SK-N-SH (cell line): Measurements from ENCODE around the gene PDE4D. TPM values are rescaled to one million over a fixed set of nuclear protein-coding genes. Genes with fewer than 3 reads are reported as not detected.

Experiments
- CTCF ChIA-PET: fragments of 300-600, 350-600 bp; formaldehyde crosslinking; extraction: SDS; loops from one replicate; lab custom pipeline; 2021; lab: Yijun Ruan, JAX
- POLR2A ChIA-PET: fragments of 350-600 bp; sonication (Branson Sonifier 250); formaldehyde crosslinking; extraction: SDS; loops from one replicate; lab custom pipeline; 2020; ENCODE audit warnings: antibody characterized with exemption, inconsistent platforms; lab: Yijun Ruan, JAX
- DNase-seq: peaks from one replicate; pipeline ENCODE4 v3.0.0; 2012
- H2AFZ ChIP-seq: fragments of 200-600 bp; sonication (generic); 2 replicates; pipeline ENCODE4 v1.8.1; 2016; ENCODE audit warnings: antibody characterized with exemption, mild to moderate bottlenecking, low read depth
- H3F3A ChIP-seq: fragments of 200-600 bp; sonication (generic); replicated peaks from 2 replicates; pipeline ENCODE3; 2016; ENCODE audit warnings: antibody characterized with exemption, mild to moderate bottlenecking; ENCODE audit not compliant: insufficient read depth
- H3K27ac ChIP-seq, 2 experiments: fragments of 200-500 bp in 1 of 2; fragments of 200-600 bp in 1 of 2; sonication (Bioruptor generic) in 1 of 2; sonication (generic), shearing (Covaris generic) in 1 of 2; 2 replicates each; pipeline versions ENCODE4 v1.5.1 to v1.6.1; 2014 to 2016; ENCODE audit warnings: low read depth in 2 of 2, inconsistent platforms in 1 of 2, low read length in 1 of 2, mild to moderate bottlenecking in 1 of 2, mixed read lengths in 1 of 2
- H3K27me3 ChIP-seq: fragments of 200-600 bp; sonication (generic), shearing (Covaris generic); 2 replicates; pipeline ENCODE4 v1.6.1; 2016; ENCODE audit warnings: mixed run types; ENCODE audit not compliant: insufficient read depth
- H3K36me3 ChIP-seq, 2 experiments: fragments of 200-500 bp in 1 of 2; fragments of 200-600 bp in 1 of 2; sonication (Bioruptor generic) in 1 of 2; sonication (generic) in 1 of 2; replicated peaks in 1 of 2; 2 replicates each; pipeline versions ENCODE3 to v1.5.1; 2014 to 2016; ENCODE audit warnings: low read length in 1 of 2, mild to moderate bottlenecking in 1 of 2; ENCODE audit not compliant: insufficient read depth in 2 of 2, control insufficient read depth in 1 of 2
- H3K4me1 ChIP-seq, 2 experiments: fragments of 200-500 bp in 1 of 2; fragments of 200-600 bp in 1 of 2; sonication (Bioruptor generic) in 1 of 2; sonication (generic), shearing (Covaris generic) in 1 of 2; 2 replicates each; pipeline versions ENCODE4 v1.5.1 to v1.6.1; 2014 to 2016; ENCODE audit warnings: low read depth in 1 of 2, low read length in 1 of 2, mixed run types in 1 of 2; ENCODE audit not compliant: insufficient read depth in 2 of 2, control insufficient read depth in 1 of 2
- H3K4me2 ChIP-seq: fragments of 200-600 bp; sonication (generic), shearing (Covaris generic); 2 replicates; pipeline ENCODE4 v1.6.1; 2017; ENCODE audit warnings: mixed run types
- H3K4me3 ChIP-seq, 2 experiments: fragments of 200-500 bp in 1 of 2; fragments of 200-600 bp in 1 of 2; sonication (Bioruptor generic) in 1 of 2; sonication (generic), shearing (Covaris generic) in 1 of 2; 2 replicates each; pipeline versions ENCODE4 v1.5.1 to v1.8.1; 2014 to 2016; ENCODE audit warnings: low read depth in 2 of 2, inconsistent platforms in 1 of 2, low read length in 1 of 2, mild to moderate bottlenecking in 1 of 2, mixed read lengths in 1 of 2, moderate library complexity in 1 of 2
- H3K79me2 ChIP-seq: fragments of 200-600 bp; sonication (generic); 2 replicates; pipeline ENCODE4 v1.8.1; 2017; ENCODE audit warnings: mild to moderate bottlenecking; ENCODE audit not compliant: insufficient read depth
- H3K9ac ChIP-seq: fragments of 200-600 bp; sonication (generic); 2 replicates; pipeline ENCODE4 v1.6.1; 2017; ENCODE audit warnings: mixed run types
- H3K9me2 ChIP-seq: fragments of 200-600 bp; sonication (generic); 2 replicates; pipeline ENCODE4 v1.6.1; 2017; ENCODE audit warnings: mixed run types
- H3K9me3 ChIP-seq: fragments of 200-600 bp; sonication (generic); 2 replicates; pipeline ENCODE4 v1.6.1; 2017; ENCODE audit warnings: mixed run types, mild to moderate bottlenecking, moderate library complexity
- H4K20me1 ChIP-seq: fragments of 200-600 bp; sonication (generic); 2 replicates; pipeline ENCODE4 v1.6.1; 2017; ENCODE audit warnings: mild to moderate bottlenecking, mixed run types; ENCODE audit not compliant: insufficient read depth
- EP300 ChIP-seq, 2 experiments: IDR thresholded peaks; 2 replicates each; pipeline versions ENCODE4 v1.4.0 to v1.6.1; 2012; ENCODE audit warnings: borderline replicate concordance in 1 of 2, low read depth in 1 of 2, low read length in 1 of 2
- EZH2phosphoT487 ChIP-seq: fragments of 200-600 bp; sonication (generic); IDR thresholded peaks from 2 replicates; pipeline ENCODE4 v1.6.1; 2017; ENCODE audit warnings: low read depth, mixed run types, mild to moderate bottlenecking, antibody characterized with exemption, moderate library complexity, borderline replicate concordance
- FOSL2 ChIP-seq: IDR thresholded peaks from 2 replicates; pipeline ENCODE4 v1.4.0; 2012; ENCODE audit warnings: low read depth, mild to moderate bottlenecking, moderate library complexity, borderline replicate concordance
- FOXM1 ChIP-seq: IDR thresholded peaks from 2 replicates; pipeline ENCODE4 v1.4.0; 2012; ENCODE audit warnings: low read depth, mild to moderate bottlenecking
- IRF3 ChIP-seq: fragments of 150-350 bp; IDR thresholded peaks from 2 replicates; pipeline ENCODE4 v1.6.1; 2016; ENCODE audit warnings: mild to moderate bottlenecking, low read depth, low read length
- MXI1 ChIP-seq: IDR thresholded peaks from 2 replicates; pipeline ENCODE4 v1.6.1; 2012; ENCODE audit warnings: mild to moderate bottlenecking, low read depth, low read length, improper control_type of control experiment
- POLR2AphosphoS5 ChIP-seq: IDR thresholded peaks from 2 replicates; pipeline ENCODE4 v1.6.1; 2012; ENCODE audit warnings: low read depth, low read length
- RCOR1 ChIP-seq: fragments of 150-350 bp; IDR thresholded peaks from 2 replicates; pipeline ENCODE4 v1.6.1; 2017; ENCODE audit warnings: antibody characterized with exemption, low read length
- SMC3 ChIP-seq: IDR thresholded peaks from 2 replicates; pipeline ENCODE4 v1.6.1; 2012; ENCODE audit warnings: low read depth, low read length, improper control_type of control experiment
- USF2 ChIP-seq: fragments of 150-350 bp; IDR thresholded peaks from 2 replicates; pipeline ENCODE4 v1.6.1; 2017; ENCODE audit warnings: antibody characterized with exemption, low read length, low read depth, borderline replicate concordance
- YY1 ChIP-seq: IDR thresholded peaks from 2 replicates; pipeline ENCODE4 v1.4.0; 2012; ENCODE audit warnings: low read depth, mild to moderate bottlenecking
- WGBS: methylation state at CpG from one replicate; pipeline ENCODE4 v1.1.6; 2017; ENCODE audit warnings: low lambda C conversion rate; 5-methylcytosine and 5-hydroxymethylcytosine counted together
- polyA plus RNA-seq, 3 experiments: library from polyadenylated mRNA; depleted of rRNA; stranded (reverse); fragments of >200 nt; gene quantifications; 2 replicates each; pipeline ENCODE4 v1.2.3, GENCODE V29; 2012
- TF ChIP-seq, protein P1 (sequence below): IDR thresholded peaks from 2 replicates; pipeline ENCODE4 v1.4.0; 2012; ENCODE audit warnings: low read depth

PDE4D gene
- polyA plus RNA-seq, 1 of the 3 experiments (the other 2 are of a cell fraction) = 2.4 TPM

- no peak for TF ChIP-seq YY1
- no peak for TF ChIP-seq SMC3
- TF ChIP-seq FOXM1 = no peak
- TF ChIP-seq EP300 (IDR thresholded peaks at IDR 0.05; ENCODE audit: borderline replicate concordance in 1 of 2, low read depth in 1 of 2, low read length in 1 of 2) = no peak
- no peak for TF ChIP-seq MXI1
- no peak for TF ChIP-seq RCOR1
- no peak for TF ChIP-seq EZH2phosphoT487
Observed at GRCh38 chr5:59137846-59138245, 755.7 kb downstream of the PDE4D start (continued).

DNA sequence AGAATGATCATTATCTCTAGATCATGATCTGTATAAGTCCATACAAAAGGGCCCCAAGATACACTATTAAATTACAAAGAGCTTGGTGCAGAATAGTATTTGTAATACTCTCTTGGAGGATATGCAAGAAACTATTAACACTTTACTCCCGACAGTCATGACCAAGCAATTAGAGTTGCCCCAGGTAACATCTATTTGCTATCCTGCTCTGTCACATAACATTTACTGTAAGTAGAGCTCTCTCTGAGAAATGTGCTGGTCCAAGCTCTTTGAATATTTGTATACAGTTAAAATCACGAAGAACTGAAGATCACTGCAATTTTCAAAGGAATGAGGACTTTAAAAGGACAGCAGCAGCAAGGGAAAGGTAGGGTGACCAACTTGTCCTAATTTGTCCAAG lies 757.0 kb downstream of the PDE4D start:
- Histone ChIP-seq H3K4me2 (no peak overlapping the region), H4K20me1 (no peaks in the 10 kb centered on the region), H3K79me2 (no peaks in the 10 kb centered on the region), H2AFZ (no peak overlapping the region), H3K27ac (no peak overlapping the region), H3K9ac (no peak overlapping the region), H3K27me3 (no peaks in the 10 kb centered on the region), H3K9me2 (no peaks in the 10 kb centered on the region), H3K36me3 (no peaks in the 10 kb centered on the region), H3K4me1 (peaks cover 0 to 11% of the 10 kb centered on the region in 2 experiments; a peak in 3 of 4 replicates), H3K9me3 (no peaks in the 10 kb centered on the region), H3F3A (no peaks in the 10 kb centered on the region), H3K4me3 (no peak overlapping the region)
- 50% methylated on average over 2 of the region's 2 CpGs for WGBS
- no peak for DNase-seq
- CTCF ChIA-PET = interaction anchor here (0.8 to 2.0 kb wide), 2 partner anchors 8 to 100 kb away, joined by 3 to 8 read pairs; no protein-coding TSS in a partner anchor
- POLR2A ChIA-PET = interaction anchor here (0.6 kb wide), 1 partner anchor 308 kb away, joined by 3 read pairs; no protein-coding TSS in a partner anchor
- no peak for TF ChIP-seq IRF3

DNA sequence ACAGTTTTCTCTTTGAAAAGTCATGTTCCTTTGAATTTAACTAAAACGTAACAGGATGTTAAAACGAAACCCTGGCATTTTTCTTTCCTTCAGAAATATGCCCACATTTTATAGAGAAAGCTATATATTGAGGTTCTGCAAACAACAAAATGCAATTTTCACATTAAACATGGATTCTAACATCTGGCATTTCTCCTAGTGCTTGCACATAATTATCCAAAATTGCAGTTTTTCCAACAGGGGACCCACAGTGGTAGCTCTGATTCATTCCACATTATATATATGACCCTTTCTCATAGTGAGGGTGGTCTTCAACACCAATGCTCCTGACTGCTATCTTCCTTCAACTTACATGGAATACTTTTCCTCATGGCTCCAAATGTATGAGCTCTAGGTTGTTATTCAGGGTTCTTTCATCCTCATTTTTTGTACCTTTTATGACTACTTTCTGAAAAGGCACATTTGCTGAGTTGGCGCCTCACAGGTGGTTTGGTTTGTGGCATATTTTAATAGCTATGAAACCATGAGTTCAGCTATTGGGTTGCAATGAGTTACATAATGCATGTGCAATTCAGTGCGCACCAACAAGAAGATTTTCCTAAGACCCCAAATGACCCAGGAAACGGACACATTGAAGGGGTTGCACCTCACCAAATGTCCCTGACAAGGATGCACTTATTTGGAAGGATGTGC lies 758.9 kb downstream of the PDE4D start:
- DNase-seq = no peak
- no peak for TF ChIP-seq POLR2AphosphoS5
- no peak for TF ChIP-seq USF2
- TF ChIP-seq FOSL2 = no peak
- TF ChIP-seq IRF3 = no peak
- no peak for TF ChIP-seq FOXM1
- TF ChIP-seq, protein P1, sequence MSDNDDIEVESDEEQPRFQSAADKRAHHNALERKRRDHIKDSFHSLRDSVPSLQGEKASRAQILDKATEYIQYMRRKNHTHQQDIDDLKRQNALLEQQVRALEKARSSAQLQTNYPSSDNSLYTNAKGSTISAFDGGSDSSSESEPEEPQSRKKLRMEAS = no peak
- CTCF ChIA-PET = interaction anchor here (0.8 to 2.4 kb wide), 6 partner anchors 10 to 249 kb away, joined by 3 to 14 read pairs (median 4); no protein-coding TSS in a partner anchor
- POLR2A ChIA-PET = no interaction called here
- Histone ChIP-seq H3K9me3 (no peaks in the 10 kb centered on the region), H4K20me1 (no peaks in the 10 kb centered on the region), H3K9ac (no peak overlapping the region), H3K79me2 (no peaks in the 10 kb centered on the region), H3K4me1 (peaks cover 0 to 11% of the 10 kb centered on the region in 2 experiments; a peak in 3 of 4 replicates), H3K4me2 (no peak overlapping the region), H2AFZ (no peak overlapping the region), H3K9me2 (no peaks in the 10 kb centered on the region), H3F3A (no peaks in the 10 kb centered on the region), H3K4me3 (no peak overlapping the region), H3K36me3 (no peaks in the 10 kb centered on the region), H3K27ac (peak overlapping the region; percentile 9 to 73; a peak in 2 of 4 replicates), H3K27me3 (no peaks in the 10 kb centered on the region)
- 83% methylated on average over 5 of the region's 5 CpGs for WGBS
